HepG2 (cell line): Measurements from ENCODE around the gene DOK5. TPM values are rescaled to one million over a fixed set of nuclear protein-coding genes. Genes with fewer than 3 reads are reported as not detected.

ENCODE experiments used
- ATAC-seq: fragments of 200-7000 bp; cut with Tn5 transposase; 3 replicates; pipeline ENCODE4 v1.9.1; 2020; ENCODE audit warnings: mild to moderate bottlenecking, moderate library complexity
- BruUV-seq: library from RNA; stranded (reverse); fragments of 400-500 nt; replicated peaks from 2 replicates; lab custom pipeline; 2021; lab: Mats Ljungman, UMichigan
- CTCF ChIA-PET: fragments of 300-600 bp; formaldehyde crosslinking; extraction: SDS; loops from one replicate; lab custom pipeline; 2021; ENCODE audit warnings: low total read pairs, inconsistent platforms, low intra/inter-chr PET ratio; lab: Yijun Ruan, JAX
- POLR2A ChIA-PET: fragments of 350-600 bp; sonication (Branson Sonifier 250); formaldehyde crosslinking; loops from one replicate; lab custom pipeline; 2020; ENCODE audit warnings: antibody characterized with exemption, inconsistent platforms; lab: Yijun Ruan, JAX
- DNase-seq: peaks from one replicate; pipeline ENCODE4 v3.0.0-alpha.2; 2015; ENCODE audit warnings: low spot score
- FAIRE-seq: peaks from 3 replicates; lab custom pipeline; 2011; peaks lifted over from hg19 to GRCh38; lab: Jason Lieb, UNC
- H2AFZ ChIP-seq: one replicate; pipeline ENCODE4 v1.6.1; 2011; ENCODE audit warnings: low read length, inconsistent platforms
- H3K27ac ChIP-seq: fragments of 300-600 bp; 3 replicates; pipeline ENCODE4 v1.8.0; 2011; ENCODE audit warnings: mixed run types, mild to moderate bottlenecking, mixed read lengths, low read length, inconsistent platforms; ENCODE audit not compliant: insufficient read depth; ENCODE audit errors: extremely low read length
- H3K27me3 ChIP-seq, 2 experiments: fragments of 200-600 bp in 1 of 2; 2 replicates in 1 of 2; 3 replicates in 1 of 2; pipeline versions ENCODE4 v1.6.0 to v1.8.0; 2011; ENCODE audit warnings: low read length in 2 of 2, mild to moderate bottlenecking in 2 of 2, moderate library complexity in 2 of 2, inconsistent platforms in 1 of 2; ENCODE audit not compliant: insufficient read depth in 2 of 2, control insufficient read depth in 1 of 2
- H3K36me3 ChIP-seq, 2 experiments: fragments of 200-600 bp in 1 of 2; replicated peaks in 1 of 2; 2 replicates in 1 of 2; 3 replicates in 1 of 2; pipeline versions ENCODE4 v1.5.1 to v1.8.0; 2011; ENCODE audit warnings: low read length in 2 of 2, inconsistent platforms in 1 of 2; ENCODE audit not compliant: insufficient read depth in 2 of 2, control insufficient read depth in 1 of 2
- H3K4me1 ChIP-seq: 2 replicates; pipeline ENCODE4 v1.5.1; 2012; ENCODE audit warnings: low read length, inconsistent platforms; ENCODE audit not compliant: insufficient read depth
- H3K4me2 ChIP-seq: 2 replicates; pipeline ENCODE4 v1.6.0; 2011; ENCODE audit warnings: low read depth, low read length, inconsistent platforms
- H3K4me3 ChIP-seq, 3 experiments: fragments of 200-600 bp in 1 of 3; sonication (generic), shearing (Covaris generic) in 1 of 3; replicated peaks in 1 of 3; 2 replicates each; pipeline ENCODE4 v1.5.1; 2011 to 2016; ENCODE audit warnings: low read length in 3 of 3, inconsistent platforms in 2 of 3, low read depth in 2 of 3, mild to moderate bottlenecking in 2 of 3, control low read depth in 1 of 3, mixed read lengths in 1 of 3; ENCODE audit not compliant: insufficient read depth in 1 of 3
- H3K79me2 ChIP-seq: one replicate; pipeline ENCODE4 v1.6.1; 2011; ENCODE audit warnings: low read length, inconsistent platforms; ENCODE audit not compliant: insufficient read depth
- H3K9ac ChIP-seq: 2 replicates; pipeline ENCODE4 v1.6.0; 2011; ENCODE audit warnings: mild to moderate bottlenecking, low read depth, low read length, inconsistent platforms; ENCODE audit not compliant: insufficient read depth
- H3K9me3 ChIP-seq: 2 replicates; pipeline ENCODE4 v1.5.1; 2012; ENCODE audit warnings: mild to moderate bottlenecking, low read length
- H4K20me1 ChIP-seq: 2 replicates; pipeline ENCODE4 v1.6.0; 2011; ENCODE audit warnings: inconsistent platforms, mild to moderate bottlenecking, low read length, moderate library complexity; ENCODE audit not compliant: insufficient read depth
- HOXD1 ChIP-seq: sonication (generic); formaldehyde crosslinking; IDR thresholded peaks from 2 replicates; pipeline ENCODE4 v1.5.0; 2020; ENCODE audit warnings: missing genetic modification reagents
- JDP2 ChIP-seq: sonication (generic); formaldehyde crosslinking; IDR thresholded peaks from 2 replicates; pipeline ENCODE4 v1.8.1; 2022; ENCODE audit warnings: missing genetic modification reagents, borderline replicate concordance
- MATR3 ChIP-seq: sonication (generic); formaldehyde crosslinking; IDR thresholded peaks from 2 replicates; pipeline ENCODE4 v1.4.0; 2020; ENCODE audit warnings: missing genetic modification reagents
- NPAS2 ChIP-seq: sonication (generic); formaldehyde crosslinking; IDR thresholded peaks from 2 replicates; pipeline ENCODE4 v1.8.0; 2022; ENCODE audit warnings: mild to moderate bottlenecking, missing genetic modification reagents, borderline replicate concordance
- THAP8 ChIP-seq: sonication (generic); formaldehyde crosslinking; IDR thresholded peaks from 2 replicates; pipeline ENCODE4 v1.5.1; 2020; ENCODE audit warnings: missing genetic modification reagents, mild to moderate bottlenecking, borderline replicate concordance
- ZBTB40 ChIP-seq, 2 experiments: fragments of 450-650 bp in 1 of 2; sonication (generic) in 1 of 2; formaldehyde crosslinking in 1 of 2; IDR thresholded peaks; 2 replicates each; pipeline versions ENCODE4 v1.6.1 to v1.8.0; 2016 to 2022; ENCODE audit warnings: antibody characterized with exemption in 1 of 2, mild to moderate bottlenecking in 1 of 2, missing genetic modification reagents in 1 of 2
- ZNF260 ChIP-seq: sonication (generic); formaldehyde crosslinking; IDR thresholded peaks from 2 replicates; pipeline ENCODE4 v1.4.0; 2020; ENCODE audit warnings: missing genetic modification reagents, low read depth, mild to moderate bottlenecking, borderline replicate concordance
- WGBS: methylation state at CpG from one replicate; pipeline ENCODE4 v1.1.6; 2017; ENCODE audit warnings: low lambda C conversion rate; 5-methylcytosine and 5-hydroxymethylcytosine counted together
- in situ Hi-C: cut with HindIII; loops from 2 replicates; pipeline ENCODE4 v1.10.0; 2017; ENCODE audit warnings: low pct_unique_long_range_greater_than_20kb; ENCODE audit not compliant: extremely low pct_ligation_motif_present
- intact Hi-C: fragments of 100-400 bp; cut with micrococcal nuclease; formaldehyde crosslinking; loops from one replicate; pipeline ENCODE4 v1.10.0; 2022; ENCODE audit not compliant: unreplicated experiment
- polyA plus RNA-seq, 8 experiments: library from polyadenylated mRNA; depleted of rRNA in 3 of 8; stranded (reverse) in 7 of 8; unstranded in 1 of 8; fragments of >200 nt; fragmentation: Illumina TruSeq in 4 of 8; extraction: Trizol in 4 of 8; gene quantifications; 2 replicates each; pipeline versions ENCODE4 v1.2.1 to v1.2.3, GENCODE V29; 2011 to 2016; ENCODE audit warnings: low read depth in 4 of 8, missing spikeins in 1 of 8, mixed read lengths in 1 of 8; ENCODE audit not compliant: insufficient read depth in 1 of 8
- total RNA-seq, 5 experiments: library from RNA; depleted of rRNA; stranded (reverse); fragments of >200 nt; fragmentation: Illumina TruSeq; extraction: Trizol; gene quantifications; 2 replicates each; pipeline ENCODE4 v1.2.3, GENCODE V29; 2016; ENCODE audit warnings: low read depth in 1 of 5

DOK5 gene
- total and polyA plus RNA-seq, 2 of the 13 experiments (the other 11 are each of a cell fraction or from before 2014, with no cell fraction given): not detected

- H3K9ac ChIP-seq: no peak overlapping the region
- no peak overlapping the region for H3K4me2 ChIP-seq
- intact Hi-C loops (no loop called here), in situ Hi-C loops (no loop called here)
- ChIA-PET POLR2A (no interaction called here), CTCF (no interaction called here)
- BruUV-seq: no TSS peak
- H4K20me1 ChIP-seq: no peaks in the 10 kb centered on the region
- 30% methylated on average over 7 of the region's 7 CpGs for WGBS
- no peaks in the 10 kb centered on the region; a peak in 1 of 5 replicates for H3K27me3 ChIP-seq
- no peak for TF ChIP-seq THAP8 (CRISPR knock-in tag)
- TF ChIP-seq NPAS2 (CRISPR knock-in tag): no peak
- TF ChIP-seq ZBTB40 (IDR thresholded peaks at IDR 0.05): no peak
- TF ChIP-seq ZBTB40 (CRISPR knock-in tag; IDR thresholded peaks at IDR 0.05): no peak
- no peak for TF ChIP-seq ZNF260
- no peak for TF ChIP-seq JDP2 (CRISPR knock-in tag)
- TF ChIP-seq MATR3 (CRISPR knock-in tag): no peak
- TF ChIP-seq HOXD1 (CRISPR knock-in tag): no peak
- no peaks in the 10 kb centered on the region for H3K79me2 ChIP-seq
- no peaks in the 10 kb centered on the region for H3K9me3 ChIP-seq
- H3K27ac ChIP-seq: no peak overlapping the region
- ATAC-seq: no peak
- no peaks in the 10 kb centered on the region for H3K36me3 ChIP-seq
- FAIRE-seq: no peak
- no peaks in the 10 kb centered on the region for H3K4me1 ChIP-seq
- no peak for DNase-seq
- H2AFZ ChIP-seq: no peak overlapping the region
- H3K4me3 ChIP-seq: no peak overlapping the region
These were observed 41.2 kb upstream of the DOK5 start for GRCh38 chr20:54434196-54434595.
